ENCODE results near the gene RTL1.

Gene RTL1

GRCh38 chr14:100882026-100882967, 21.2 kb downstream of the RTL1 start:
- DNase-seq: no peak

- DNase-seq: no peak
Measured at GRCh38 chr14:100881211-100882025, 22.1 kb downstream of the RTL1 start.

- DNase-seq: no peak
Measured at GRCh38 chr14:100880271-100881101, 23.0 kb downstream of the RTL1 start.

- no peak for DNase-seq
Measured at GRCh38 chr14:100879782-100880181, 23.7 kb downstream of the RTL1 start.

- no peak for DNase-seq
Measured at GRCh38 chr14:100879194-100879593, 24.3 kb downstream of the RTL1 start.

GRCh38 chr14:100878271-100879146, 25.0 kb downstream of the RTL1 start:
- no peak for DNase-seq

- no peak for DNase-seq
Measured at GRCh38 chr14:100875861-100876590, 27.5 kb downstream of the RTL1 start.

- DNase-seq: no peak
Measured at GRCh38 chr14:100875126-100875525, 28.4 kb downstream of the RTL1 start.

GRCh38 chr14:100874411-100875091, 29.0 kb downstream of the RTL1 start:
- no peak for DNase-seq

GRCh38 chr14:100874051-100874410, 29.5 kb downstream of the RTL1 start:
- no peak for DNase-seq

GRCh38 chr14:100873096-100873482, 30.4 kb downstream of the RTL1 start:
- no peak for DNase-seq

GRCh38 chr14:100872259-100873095, 31.0 kb downstream of the RTL1 start:
- no peak for DNase-seq

- no peak for DNase-seq
Measured at GRCh38 chr14:100871234-100872186, 32.0 kb downstream of the RTL1 start.

- no peak for DNase-seq
Measured at GRCh38 chr14:100868621-100869370, 34.7 kb downstream of the RTL1 start.

- no peak for DNase-seq
Measured at GRCh38 chr14:100867631-100868315, 35.7 kb downstream of the RTL1 start.

Measured in right kidney (tissue), 1 donor.